T-helper 17 cell (primary cell): ENCODE results near the gene UBE2U. TPM values are rescaled to one million over a fixed set of nuclear protein-coding genes. Genes with fewer than 3 reads are reported as not detected.
"Not testable (repeated sequence)": the region's sequence is repeated elsewhere in the genome, so short reads cannot be mapped to it uniquely, and the experiment has no call there.

ENCODE experiments used
- ATAC-seq: fragments of 150-1000 bp; cut with Tn5 transposase; 2 replicates; pipeline ENCODE4 v1.10.0; 2021; ENCODE audit warnings: mild to moderate bottlenecking, moderate library complexity
- DNase-seq, 3 donors: peaks; one replicate each; pipeline versions ENCODE4 v3.0.0 to v3.0.0-alpha.2; 2020 to 2021
- H3K9me3 ChIP-seq: one replicate; pipeline ENCODE4 v1.7.0; 2013; ENCODE audit warnings: low read length, mild to moderate bottlenecking; ENCODE audit not compliant: control insufficient read depth, poor library complexity, severe bottlenecking
- H3K27ac Mint-ChIP-seq: one replicate; pipeline ENCODE4 v1.8.0; 2022; ENCODE audit warnings: mild to moderate bottlenecking, moderate library complexity, mixed read lengths
- H3K27me3 Mint-ChIP-seq: one replicate; pipeline ENCODE4 v1.8.0; 2022; ENCODE audit warnings: mixed read lengths
- H3K36me3 Mint-ChIP-seq: one replicate; pipeline ENCODE4 v1.8.0; 2022; ENCODE audit warnings: low read depth, mixed read lengths
- H3K4me1 Mint-ChIP-seq: one replicate; pipeline ENCODE4 v1.8.0; 2022; ENCODE audit warnings: mild to moderate bottlenecking, mixed read lengths
- H3K4me3 Mint-ChIP-seq: one replicate; pipeline ENCODE4 v1.8.0; 2022; ENCODE audit warnings: mild to moderate bottlenecking, moderate library complexity, mixed read lengths
- total RNA-seq, 4 donors: library from RNA in 2 of 4; stranded (reverse) in 2 of 4; gene quantifications; one replicate each; pipeline ENCODE4 v1.2.3 and lab custom pipeline; 2022 to 2026

UBE2U gene
- total RNA-seq, 2 donors from 2014 or later = not detected

GRCh38 chr1:64257233-64257632 lies 53.8 kb downstream of the UBE2U start:
- H3K4me3 Mint-ChIP-seq, ATAC-seq, H3K4me1 Mint-ChIP-seq, DNase-seq, H3K9me3 ChIP-seq, H3K36me3 Mint-ChIP-seq, H3K27ac Mint-ChIP-seq: not testable (repeated sequence)
- peaks cover 32% of the 10 kb centered on the region for H3K27me3 Mint-ChIP-seq

DNA sequence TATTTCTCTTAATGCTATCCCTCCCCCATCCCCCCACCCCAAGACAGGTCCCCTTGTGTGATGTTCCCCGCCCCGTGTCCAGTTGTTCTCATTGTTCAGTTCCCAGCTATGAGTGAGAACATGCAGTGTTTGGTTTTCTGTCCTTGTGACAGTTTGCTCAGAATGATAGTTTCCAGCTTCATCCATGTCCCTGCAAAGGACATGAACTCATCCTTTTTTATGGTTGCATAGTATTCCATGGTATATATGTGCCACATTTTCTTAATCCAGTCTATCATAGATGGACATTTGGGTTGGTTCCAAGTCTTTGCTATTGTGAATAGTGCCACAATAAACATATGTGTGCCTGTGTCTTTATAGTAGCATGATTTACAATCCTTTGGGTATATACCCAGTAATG lies 55.0 kb downstream of the UBE2U start:
- H3K36me3 Mint-ChIP-seq, H3K4me3 Mint-ChIP-seq, H3K4me1 Mint-ChIP-seq, H3K9me3 ChIP-seq, DNase-seq, H3K27ac Mint-ChIP-seq, ATAC-seq: not testable (repeated sequence)
- H3K27me3 Mint-ChIP-seq = peaks cover 44% of the 10 kb centered on the region

GRCh38 chr1:64263335-64263734 lies 59.9 kb downstream of the UBE2U start:
- ATAC-seq = no peak
- H3K4me3 Mint-ChIP-seq = no peak overlapping the region

GRCh38 chr1:64263856-64264255 lies 60.4 kb downstream of the UBE2U start:
- Mint-ChIP-seq H3K4me1 (peaks cover 4% of the 10 kb centered on the region), H3K36me3 (peaks cover 2% of the 10 kb centered on the region), H3K27me3 (peaks cover 68% of the 10 kb centered on the region), H3K27ac (no peak overlapping the region), H3K4me3 (no peak overlapping the region)
- no peak for ATAC-seq
- DNase-seq = no peak
- no peaks in the 10 kb centered on the region for H3K9me3 ChIP-seq

More at GRCh38 chr1:64263335-64263734, 59.9 kb downstream of the UBE2U start:
- peaks cover 2% of the 10 kb centered on the region for H3K4me1 Mint-ChIP-seq
- no peak for DNase-seq
- H3K9me3 ChIP-seq = no peaks in the 10 kb centered on the region
- H3K36me3 Mint-ChIP-seq = peaks cover 2% of the 10 kb centered on the region
- H3K27me3 Mint-ChIP-seq = peaks cover 63% of the 10 kb centered on the region
- no peak overlapping the region for H3K27ac Mint-ChIP-seq

GRCh38 chr1:64265141-64265540 lies 61.7 kb downstream of the UBE2U start:
- no peak overlapping the region for H3K27ac Mint-ChIP-seq
- peaks cover 74% of the 10 kb centered on the region for H3K27me3 Mint-ChIP-seq
- H3K4me1 Mint-ChIP-seq = peaks cover 4% of the 10 kb centered on the region
- DNase-seq (no peak), ATAC-seq (no peak)
- H3K9me3 ChIP-seq = no peaks in the 10 kb centered on the region
- H3K4me3 Mint-ChIP-seq = no peak overlapping the region
- peaks cover 2% of the 10 kb centered on the region for H3K36me3 Mint-ChIP-seq

GRCh38 chr1:64266991-64267390 lies 63.6 kb downstream of the UBE2U start:
- Mint-ChIP-seq H3K4me1 (peaks cover 3% of the 10 kb centered on the region), H3K27ac (no peak overlapping the region), H3K27me3 (peaks cover 73% of the 10 kb centered on the region), H3K4me3 (no peak overlapping the region), H3K36me3 (peaks cover 1% of the 10 kb centered on the region)
- H3K9me3 ChIP-seq = no peaks in the 10 kb centered on the region
- DNase-seq = no peak
- no peak for ATAC-seq

DNA sequence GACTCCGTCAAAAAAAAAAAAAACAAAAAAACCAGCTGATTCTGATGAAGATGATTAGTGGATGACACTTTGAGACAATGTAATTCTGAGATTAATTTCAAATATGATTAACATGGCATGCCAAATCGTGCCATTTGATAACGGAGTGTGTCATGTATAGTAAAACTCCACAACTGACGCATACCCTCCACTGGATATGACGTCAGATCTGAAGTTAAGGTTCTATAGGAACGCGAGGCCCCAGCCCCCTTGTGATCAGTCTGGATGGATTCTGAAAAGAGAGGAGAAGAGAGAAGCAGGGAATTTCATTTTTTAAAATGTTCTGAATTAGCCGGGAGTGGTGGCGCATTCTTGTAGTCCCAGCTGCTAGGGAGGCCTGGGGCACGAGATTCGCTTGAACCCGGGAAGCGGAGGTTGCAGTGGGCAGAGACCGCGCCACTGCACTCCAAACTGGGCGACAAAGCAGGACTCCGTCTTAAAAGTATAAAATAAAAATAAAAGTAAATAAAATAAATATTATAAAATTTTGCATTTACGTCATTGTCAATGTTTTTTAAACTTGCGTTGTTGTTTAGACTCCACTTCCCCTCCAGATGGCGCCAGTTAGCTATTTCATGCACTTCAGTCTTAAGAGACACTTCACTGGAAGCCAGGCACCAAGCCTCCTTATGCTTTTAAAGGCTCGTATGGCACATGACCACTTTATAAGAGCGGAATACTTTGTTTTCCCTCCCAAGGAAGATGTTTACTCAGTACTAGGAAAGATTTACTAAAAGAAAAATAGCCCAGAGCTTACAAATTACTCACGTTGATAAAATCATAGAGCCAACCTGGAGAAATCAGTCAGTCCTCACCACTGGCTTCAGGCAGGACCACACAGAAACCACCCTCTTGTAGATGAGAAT lies 65.5 kb downstream of the UBE2U start:
- peak; percentile 63 for ATAC-seq
- no peaks in the 10 kb centered on the region for H3K36me3 Mint-ChIP-seq
- no peaks in the 10 kb centered on the region for H3K9me3 ChIP-seq
- H3K4me3 Mint-ChIP-seq = no peak overlapping the region
- peaks cover 65% of the 10 kb centered on the region for H3K27me3 Mint-ChIP-seq
- peak; percentile 12 to 55 (median 15) for DNase-seq
- H3K27ac Mint-ChIP-seq = no peak overlapping the region
- H3K4me1 Mint-ChIP-seq = peaks cover 2% of the 10 kb centered on the region

DNA sequence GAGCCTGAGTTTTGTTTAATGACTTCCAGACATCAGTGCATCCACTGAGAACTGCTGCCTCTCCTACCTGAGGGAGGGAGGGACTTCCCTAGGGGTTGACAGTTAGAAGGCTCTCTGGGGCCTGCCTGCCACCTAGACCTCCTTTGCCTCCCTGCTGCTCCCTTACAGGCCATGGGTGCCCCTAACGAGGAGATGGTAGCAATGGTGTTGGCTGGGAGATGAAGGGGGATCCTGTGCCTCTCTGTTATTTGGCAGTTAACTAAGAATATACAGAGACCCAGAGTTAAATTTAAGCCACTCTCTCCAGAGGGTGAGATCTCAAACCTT lies 66.1 kb downstream of the UBE2U start:
- no peak overlapping the region for H3K4me3 Mint-ChIP-seq
- no peak overlapping the region for H3K27ac Mint-ChIP-seq
- H3K36me3 Mint-ChIP-seq = no peaks in the 10 kb centered on the region
- ATAC-seq (no peak), DNase-seq (no peak)
- H3K9me3 ChIP-seq = no peaks in the 10 kb centered on the region
- peaks cover 62% of the 10 kb centered on the region for H3K27me3 Mint-ChIP-seq
- peaks cover 2% of the 10 kb centered on the region for H3K4me1 Mint-ChIP-seq

GRCh38 chr1:64280001-64280400 lies 76.6 kb downstream of the UBE2U start:
- no peaks in the 10 kb centered on the region for H3K27me3 Mint-ChIP-seq
- H3K27ac Mint-ChIP-seq = no peak overlapping the region
- no peak for ATAC-seq
- no peaks in the 10 kb centered on the region for H3K4me1 Mint-ChIP-seq
- H3K9me3 ChIP-seq = no peaks in the 10 kb centered on the region
- H3K4me3 Mint-ChIP-seq = no peak overlapping the region
- DNase-seq = no peak
- no peaks in the 10 kb centered on the region for H3K36me3 Mint-ChIP-seq

- no peak overlapping the region for H3K4me3 Mint-ChIP-seq
- no peak for ATAC-seq
- no peaks in the 10 kb centered on the region for H3K36me3 Mint-ChIP-seq
- no peaks in the 10 kb centered on the region for H3K9me3 ChIP-seq
- H3K4me1 Mint-ChIP-seq = no peaks in the 10 kb centered on the region
- no peak overlapping the region for H3K27ac Mint-ChIP-seq
- peaks cover 19% of the 10 kb centered on the region for H3K27me3 Mint-ChIP-seq
- DNase-seq = no peak
Observed at GRCh38 chr1:64282351-64282750, 78.9 kb downstream of the UBE2U start.

DNA sequence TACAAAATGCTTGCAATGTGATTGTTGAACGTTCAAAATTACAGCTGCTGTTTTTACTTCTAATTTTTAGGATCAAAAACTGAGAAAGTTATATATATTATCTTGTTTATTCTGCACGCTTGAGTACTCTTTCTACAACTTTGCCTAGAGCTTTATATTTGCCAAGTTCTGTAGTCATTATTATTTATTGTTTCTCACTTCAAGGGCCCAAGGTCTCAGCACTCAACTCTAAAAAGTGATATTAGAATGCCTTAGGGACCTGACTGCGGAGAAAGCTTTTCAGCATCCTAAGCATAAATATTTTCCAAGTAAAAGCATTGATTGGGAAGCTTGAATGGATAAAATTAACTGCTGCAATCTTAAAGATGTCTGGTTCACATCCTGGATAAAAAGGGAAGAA lies 83.6 kb downstream of the UBE2U start:
- ATAC-seq = no peak
- Mint-ChIP-seq H3K36me3 (no peaks in the 10 kb centered on the region), H3K4me1 (no peaks in the 10 kb centered on the region), H3K27ac (no peak overlapping the region), H3K4me3 (no peak overlapping the region), H3K27me3 (peaks cover 42% of the 10 kb centered on the region)
- DNase-seq = no peak
- no peaks in the 10 kb centered on the region for H3K9me3 ChIP-seq

GRCh38 chr1:64290420-64290819 lies 87.0 kb downstream of the UBE2U start:
- DNase-seq (no peak), ATAC-seq (no peak)
- H3K9me3 ChIP-seq = no peaks in the 10 kb centered on the region
- H3K36me3 Mint-ChIP-seq = no peaks in the 10 kb centered on the region
- no peaks in the 10 kb centered on the region for H3K4me1 Mint-ChIP-seq
- H3K27ac Mint-ChIP-seq = no peak overlapping the region
- peaks cover 46% of the 10 kb centered on the region for H3K27me3 Mint-ChIP-seq
- H3K4me3 Mint-ChIP-seq = no peak overlapping the region

DNA sequence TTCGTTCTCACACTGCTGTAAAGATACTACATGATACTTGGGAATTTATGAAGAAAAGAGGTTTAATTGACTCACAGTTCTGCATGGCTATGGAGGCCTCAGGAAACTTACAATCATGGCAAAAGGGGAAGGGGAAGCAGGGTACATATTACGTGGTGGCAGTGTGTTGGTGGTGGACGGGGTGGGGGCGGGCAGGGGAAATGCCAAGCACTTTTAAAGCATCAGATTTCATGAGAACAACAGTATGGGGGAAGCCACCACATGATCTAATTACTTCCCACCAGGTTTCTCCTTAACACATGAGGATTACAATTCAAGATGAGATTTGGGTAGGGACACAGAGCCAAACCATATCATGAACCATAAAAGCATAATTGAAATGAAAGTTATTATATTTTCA lies 88.5 kb downstream of the UBE2U start:
- Mint-ChIP-seq H3K4me1 (no peaks in the 10 kb centered on the region), H3K27me3 (peaks cover 42% of the 10 kb centered on the region), H3K36me3 (no peaks in the 10 kb centered on the region), H3K4me3 (no peak overlapping the region), H3K27ac (no peak overlapping the region)
- DNase-seq (no peak), ATAC-seq (no peak)
- H3K9me3 ChIP-seq = no peaks in the 10 kb centered on the region

DNA sequence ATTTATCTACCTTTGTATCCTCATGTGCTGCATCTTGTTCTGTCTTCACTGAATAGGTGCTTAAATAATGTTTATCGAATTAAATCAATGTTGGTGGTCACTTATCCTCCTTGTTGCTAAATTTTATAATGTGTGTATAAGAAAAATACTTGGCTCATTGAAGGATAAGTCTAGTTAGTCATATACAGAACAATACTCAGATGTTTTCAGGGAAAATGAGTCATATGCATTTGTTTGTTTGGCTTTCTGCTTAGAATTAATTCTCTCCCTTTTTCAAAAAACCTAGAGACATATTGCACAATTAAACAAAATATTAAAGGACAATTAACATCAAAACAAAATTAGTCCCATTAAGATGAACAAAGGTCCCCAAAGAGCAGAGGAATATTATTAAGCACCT lies 89.0 kb downstream of the UBE2U start:
- H3K27ac Mint-ChIP-seq = no peak overlapping the region
- H3K27me3 Mint-ChIP-seq = peaks cover 45% of the 10 kb centered on the region
- ATAC-seq = no peak

More for the DNA sequence above, 89.0 kb downstream of the UBE2U start:
- no peaks in the 10 kb centered on the region for H3K36me3 Mint-ChIP-seq
- H3K9me3 ChIP-seq = no peaks in the 10 kb centered on the region
- H3K4me1 Mint-ChIP-seq = no peaks in the 10 kb centered on the region
- H3K4me3 Mint-ChIP-seq = no peak overlapping the region
- no peak for DNase-seq
